T-helper 1 cell treated with Interleukin-12 subunit alpha and Interleukin-12 subunit beta and Interleukin-4 antibody, amounts not matched to agents 30 ng/mL and 1 ng/mL, for 36 hours (primary cell): ENCODE measurements around the gene JADE1. TPM values are rescaled to one million over a fixed set of nuclear protein-coding genes. Genes with fewer than 3 reads are reported as not detected.

Experiments
- intact Hi-C: fragments of 100-400 bp; cut with micrococcal nuclease; formaldehyde crosslinking; loops from one replicate; pipeline ENCODE4 v1.15.1; 2024
- total RNA-seq: library from RNA; stranded (reverse); gene quantifications from 2 replicates; pipeline ENCODE4 v1.2.3, GENCODE V29; 2022

JADE1 gene
- total RNA-seq, 1 donor from 2014 or later: 34.0 TPM

- intact Hi-C loops: loop anchor here (2.0 kb wide), 2 partner anchors 296 to 1028 kb away; partner anchors contain the start of gene HSPA4L
These were observed 901 bp downstream of the JADE1 start for GRCh38 chr4:128810331-128810870.

GRCh38 chr4:128810871-128811570 is 1.5 kb downstream of the JADE1 start:
- intact Hi-C loops: loop anchor here (1.0 to 2.0 kb wide), 4 partner anchors 282 to 1028 kb away; partner anchors contain the start of genes HSPA4L, LARP1B and SCLT1

GRCh38 chr4:128811571-128812441 is 2.3 kb downstream of the JADE1 start:
- intact Hi-C loops: loop anchor here (1.0 to 2.0 kb wide), 7 partner anchors 42 to 1029 kb away; partner anchors contain the start of genes ABHD18, HSPA4L, LARP1B and MFSD8

- intact Hi-C loops: loop anchor here (1.0 kb wide), 3 partner anchors 42 to 931 kb away; partner anchors contain the start of genes ABHD18 and MFSD8
These were observed 3.1 kb downstream of the JADE1 start for GRCh38 chr4:128812442-128813235.

GRCh38 chr4:128813965-128814364 is 4.5 kb downstream of the JADE1 start:
- intact Hi-C loops: no loop called here

- intact Hi-C loops: loop anchor here (1.0 kb wide), 1 partner anchor 8 kb away; no protein-coding TSS in a partner anchor
These were observed 8.9 kb downstream of the JADE1 start for GRCh38 chr4:128818442-128818841.

- intact Hi-C loops: no loop called here
These were observed 9.7 kb downstream of the JADE1 start for GRCh38 chr4:128819082-128819742.

GRCh38 chr4:128820671-128821070 is 11.2 kb downstream of the JADE1 start:
- intact Hi-C loops: no loop called here

- intact Hi-C loops: no loop called here
These were observed 11.7 kb downstream of the JADE1 start for GRCh38 chr4:128821151-128821550.

- intact Hi-C loops: no loop called here
These were observed 13.6 kb downstream of the JADE1 start for GRCh38 chr4:128823025-128823661.

GRCh38 chr4:128825226-128825625 is 15.7 kb downstream of the JADE1 start:
- intact Hi-C loops: no loop called here

- intact Hi-C loops: no loop called here
These were observed 17.8 kb downstream of the JADE1 start for GRCh38 chr4:128827296-128827695.

GRCh38 chr4:128830906-128831503 is 21.5 kb downstream of the JADE1 start:
- intact Hi-C loops: no loop called here

- intact Hi-C loops: no loop called here
These were observed 22.2 kb downstream of the JADE1 start for GRCh38 chr4:128831531-128832242.

- intact Hi-C loops: no loop called here
These were observed 22.7 kb downstream of the JADE1 start for GRCh38 chr4:128832243-128832625.

GRCh38 chr4:128835498-128836222 is 26.2 kb downstream of the JADE1 start:
- intact Hi-C loops: no loop called here

- intact Hi-C loops: no loop called here
These were observed 27.7 kb downstream of the JADE1 start for GRCh38 chr4:128837198-128837597.

- intact Hi-C loops: no loop called here
These were observed 28.2 kb downstream of the JADE1 start for GRCh38 chr4:128837679-128838078.
